ENCODE results near the gene PRR16.

PRR16 gene

GRCh38 chr5:120529386-120529785 lies 65.3 kb downstream of the PRR16 start:
- H3K4me3 ChIP-seq (ENCODE audit: low read depth, low read length): no peak overlapping the region
- no peak for TF ChIP-seq CTCF (IDR thresholded peaks at IDR 0.05; ENCODE audit: borderline replicate concordance, insufficient read depth, low read depth, low read length)

GRCh38 chr5:120531215-120531614 lies 67.1 kb downstream of the PRR16 start:
- no peak overlapping the region for H3K4me3 ChIP-seq (ENCODE audit: low read depth, low read length)
- no peak for TF ChIP-seq CTCF (IDR thresholded peaks at IDR 0.05; ENCODE audit: borderline replicate concordance, insufficient read depth, low read depth, low read length)

GRCh38 chr5:120532835-120533234 lies 68.7 kb downstream of the PRR16 start:
- peak; percentile 22; the same call in 1 of the 2 replicates for TF ChIP-seq CTCF (IDR thresholded peaks at IDR 0.05; ENCODE audit: borderline replicate concordance, insufficient read depth, low read depth, low read length)

GRCh38 chr5:120533581-120533980 lies 69.5 kb downstream of the PRR16 start:
- no peak for TF ChIP-seq CTCF (IDR thresholded peaks at IDR 0.05; ENCODE audit: borderline replicate concordance, insufficient read depth, low read depth, low read length)

More at GRCh38 chr5:120532835-120533234, 68.7 kb downstream of the PRR16 start:
- H3K4me3 ChIP-seq (ENCODE audit: low read depth, low read length): no peak overlapping the region

GRCh38 chr5:120535900-120536299 lies 71.8 kb downstream of the PRR16 start:
- H3K4me3 ChIP-seq (ENCODE audit: low read depth, low read length): no peak overlapping the region
- no peak for TF ChIP-seq CTCF (IDR thresholded peaks at IDR 0.05; ENCODE audit: borderline replicate concordance, insufficient read depth, low read depth, low read length)

More at GRCh38 chr5:120533581-120533980, 69.5 kb downstream of the PRR16 start:
- H3K4me3 ChIP-seq (ENCODE audit: low read depth, low read length): no peak overlapping the region

- no peak overlapping the region for H3K4me3 ChIP-seq (ENCODE audit: low read depth, low read length)
- TF ChIP-seq CTCF (IDR thresholded peaks at IDR 0.05; ENCODE audit: borderline replicate concordance, insufficient read depth, low read depth, low read length): no peak
Measured at GRCh38 chr5:120538149-120538548, 74.0 kb downstream of the PRR16 start.

GRCh38 chr5:120538644-120539043 lies 74.5 kb downstream of the PRR16 start:
- no peak for TF ChIP-seq CTCF (IDR thresholded peaks at IDR 0.05; ENCODE audit: borderline replicate concordance, insufficient read depth, low read depth, low read length)
- H3K4me3 ChIP-seq (ENCODE audit: low read depth, low read length): no peak overlapping the region
